Adrenal gland (tissue), 12 donors: ENCODE measurements around the gene PTH1R. TPM values are rescaled to one million over a fixed set of nuclear protein-coding genes. Genes with fewer than 3 reads are reported as not detected.

ENCODE experiments used
- DNase-seq, 7 donors: peaks; one replicate each; pipeline ENCODE4 v3.0.0-alpha.2; 2019 to 2020
- H3K27ac ChIP-seq, 5 donors: fragments of 200-600 bp; sonication (generic) in 4 of 5; 1 replicate in 3 of 5; 2 replicates in 2 of 5; pipeline versions ENCODE4 v1.5.1 to v1.8.0; 2016 to 2020; ENCODE audit warnings: mild to moderate bottlenecking in 1 of 5
- H3K27me3 ChIP-seq: fragments of 200-600 bp; 2 replicates; pipeline ENCODE4 v1.8.0; 2021
- H3K36me3 ChIP-seq, 2 donors: fragments of 200-600 bp; replicated peaks in 1 of 2; 1 replicate in 1 of 2; 2 replicates in 1 of 2; pipeline versions ENCODE4 v1.5.1 to v1.8.0; 2018 to 2022
- H3K4me1 ChIP-seq, 2 donors: fragments of 200-600 bp; replicated peaks in 1 of 2; 1 replicate in 1 of 2; 2 replicates in 1 of 2; pipeline versions ENCODE4 v1.5.1 to v1.8.0; 2018 to 2021
- H3K4me3 ChIP-seq, 4 donors: fragments of 200-600 bp; sonication (generic) in 3 of 4; one replicate each; pipeline ENCODE4 v1.5.1; 2016 to 2018
- H3K9me3 ChIP-seq, 3 donors: fragments of 200-600 bp; sonication (generic) in 1 of 3; replicated peaks in 1 of 3; 1 replicate in 2 of 3; 2 replicates in 1 of 3; pipeline versions ENCODE4 v1.5.1 to v1.8.0; 2016 to 2021
- CTCF ChIP-seq, 6 experiments: fragments of 450-650 bp in 4 of 6; fragments of 200-600 bp in 2 of 6; sonication (generic) in 1 of 6; IDR thresholded peaks; 1 replicate in 5 of 6; 2 replicates in 1 of 6; pipeline versions ENCODE4 v1.5.1 to v1.8.0; 2016 to 2021; ENCODE audit warnings: antibody characterized with exemption in 6 of 6, mild to moderate bottlenecking in 2 of 6, moderate library complexity in 1 of 6
- POLR2A ChIP-seq, 2 donors: fragments of 450-650 bp; IDR thresholded peaks; one replicate each; pipeline ENCODE4 v1.6.1; 2017; ENCODE audit warnings: antibody characterized with exemption in 2 of 2, mild to moderate bottlenecking in 2 of 2, moderate library complexity in 1 of 2
- WGBS, 4 donors: extraction: QIAGEN DNeasy Blood & Tissue Kit in 2 of 4; methylation state at CpG; one replicate each; pipeline versions ENCODE4 v1.1.5 to v1.1.7; 2013 to 2017; 5-methylcytosine and 5-hydroxymethylcytosine counted together
- intact Hi-C, 2 donors: fragments of 100-400 bp; cut with DNase I; formaldehyde crosslinking; loops; one replicate each; pipeline versions ENCODE4 v1.14.1 to v1.15.0; 2022 to 2023
- polyA plus RNA-seq, 3 donors: library from polyadenylated mRNA; stranded (reverse); fragments of 200-250 nt in 2 of 3; fragments of 350-450 nt in 1 of 3; fragmentation: Illumina TruSeq in 1 of 3; extraction: RNeasy Lipid Tissue Mini Kit (QIAGEN cat#74804) in 1 of 3; gene quantifications; one replicate each; pipeline ENCODE4 v1.2.3, GENCODE V29; 2013 to 2014
- total RNA-seq, 9 donors: library from RNA; depleted of rRNA in 4 of 9; stranded (reverse); fragments of >200 nt in 4 of 9; fragments of 120-200 nt in 1 of 9; fragmentation: NEBNext Ultra II Directional in 1 of 9; extraction: Animal tissue kit (Norgen Biotek cat#: 25700) in 1 of 9; gene quantifications; one replicate each; pipeline versions ENCODE4 v1.1.0 to v1.2.4, GENCODE V29; 2013 to 2023
- donor health status: healthy with polysubstance abuse.
- donor health status: Bipolar disorder and iron deficiency.
- donor health status: DM: yes; HTN: yes; CAD: no.
- donor health status: DM: no; HTN: no; CAD: no.
- donor health status: DM: no; HTN: no; CAD: no.
- donor health status: DM: yes; HTN: yes; CAD: no.

Gene PTH1R
- total and polyA plus RNA-seq, 12 donors, result 10.0 to 1,399 (median 47.5) TPM

GRCh38 chr3:46934498-46935167 lies 57.1 kb downstream of the PTH1R start:
- Histone ChIP-seq H3K27ac (peak overlapping the region; percentile 62 to 96 (median 73)), H3K9me3 (no peaks in the 10 kb centered on the region), H3K4me3 (no peak overlapping the region), H3K36me3 (peaks cover 0 to 12% of the 10 kb centered on the region in 2 donors), H3K4me1 (peaks cover 58 to 87% of the 10 kb centered on the region in 2 donors), H3K27me3 (no peaks in the 10 kb centered on the region)
- WGBS, 4 donors, result 57 to 75% (median 73%) methylated on average over 4 to 8 of the region's 8 CpGs
- intact Hi-C loops, result no loop called here
- peak in 5 of 7 donors; percentile 49 to 75 (median 71) for DNase-seq
- no peak for TF ChIP-seq POLR2A (IDR thresholded peaks at IDR 0.05)
- no peak for TF ChIP-seq CTCF (IDR thresholded peaks at IDR 0.05)

DNA sequence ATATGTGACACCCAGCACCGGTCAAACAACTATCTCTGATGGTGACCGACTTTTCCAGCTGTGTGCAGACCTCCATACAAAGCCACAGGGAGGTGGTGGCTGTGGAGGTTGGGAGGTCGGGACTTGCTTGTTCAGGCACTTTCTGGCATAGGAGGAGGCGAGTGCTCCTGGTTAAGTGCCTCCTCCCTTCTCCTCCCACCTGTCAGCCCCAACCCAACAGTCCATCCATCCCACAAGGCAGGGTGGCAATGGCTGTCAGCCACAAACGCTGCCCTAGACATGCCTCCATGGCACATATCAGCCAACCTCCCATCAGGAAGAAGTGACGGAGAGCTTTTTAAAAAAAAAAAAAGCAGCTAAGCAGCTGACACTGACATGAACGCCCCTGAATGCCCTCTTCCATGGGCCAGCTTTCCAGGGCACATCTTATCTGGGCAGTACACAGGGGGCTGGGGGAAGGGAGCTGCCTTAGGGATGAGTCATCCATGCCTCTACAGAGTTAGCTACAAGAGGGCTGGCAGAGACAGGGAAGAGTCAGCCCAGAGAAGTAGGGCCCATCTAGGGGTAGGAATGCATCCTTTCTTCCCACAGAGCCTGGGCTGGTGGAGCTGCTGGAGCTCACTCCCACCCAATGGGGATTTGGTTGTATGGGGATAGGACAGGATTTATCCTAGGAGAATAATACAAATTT lies 57.8 kb downstream of the PTH1R start:
- peak; percentile 92 to 99 (median 98) for DNase-seq
- Histone ChIP-seq H3K36me3 (peaks cover 0 to 19% of the 10 kb centered on the region in 2 donors), H3K27ac (peak overlapping the region; percentile 70 to 96 (median 87)), H3K9me3 (no peaks in the 10 kb centered on the region), H3K27me3 (no peaks in the 10 kb centered on the region), H3K4me3 (no peak overlapping the region), H3K4me1 (peaks cover 56 to 81% of the 10 kb centered on the region in 2 donors)
- intact Hi-C loops, result no loop called here
- 30 to 43% (median 38%) methylated on average over 4 to 7 of the region's 7 CpGs for WGBS, 4 donors
- TF ChIP-seq POLR2A (IDR thresholded peaks at IDR 0.05), result peak in 1 of 2 donors; percentile 93
- peak in 5 of 6 experiments; percentile 20 to 84 (median 64) for TF ChIP-seq CTCF (IDR thresholded peaks at IDR 0.05)

- intact Hi-C loops, result no loop called here
- peak in 2 of 7 donors; percentile 10 to 19 for DNase-seq
Observed at GRCh38 chr3:46935989-46936558, 58.6 kb downstream of the PTH1R start.

More at GRCh38 chr3:46935989-46936558, 58.6 kb downstream of the PTH1R start:
- TF ChIP-seq POLR2A (IDR thresholded peaks at IDR 0.05) (no peak), CTCF (IDR thresholded peaks at IDR 0.05) (no peak)
- 63 to 83% (median 77%) methylated on average over 7 of the region's 7 CpGs for WGBS, 4 donors
- H3K36me3 ChIP-seq, result peaks cover 0 to 26% of the 10 kb centered on the region in 2 donors
- H3K27ac ChIP-seq, result peak overlapping the region; percentile 70 to 96 (median 87)
- H3K27me3 ChIP-seq, result no peaks in the 10 kb centered on the region
- no peaks in the 10 kb centered on the region for H3K9me3 ChIP-seq
- no peak overlapping the region for H3K4me3 ChIP-seq
- peaks cover 48 to 73% of the 10 kb centered on the region in 2 donors for H3K4me1 ChIP-seq
